Urothelium cell line (cell line): ENCODE results near the gene ZMYND11.
A peak's percentile ranks its signal among the peaks of the same experiment; 100 is the strongest.
"Not testable (repeated sequence)": the region's sequence is repeated elsewhere in the genome, so short reads cannot be mapped to it uniquely, and the experiment has no call there.

Experiments used
- DNase-seq: peaks from one replicate; pipeline ENCODE4 v3.0.0; 2011; ENCODE audit warnings: low spot score, mixed read lengths
- FAIRE-seq: peaks from 2 replicates; lab custom pipeline; 2011; peaks lifted over from hg19 to GRCh38; lab: Jason Lieb, UNC

The ZMYND11 gene

DNA sequence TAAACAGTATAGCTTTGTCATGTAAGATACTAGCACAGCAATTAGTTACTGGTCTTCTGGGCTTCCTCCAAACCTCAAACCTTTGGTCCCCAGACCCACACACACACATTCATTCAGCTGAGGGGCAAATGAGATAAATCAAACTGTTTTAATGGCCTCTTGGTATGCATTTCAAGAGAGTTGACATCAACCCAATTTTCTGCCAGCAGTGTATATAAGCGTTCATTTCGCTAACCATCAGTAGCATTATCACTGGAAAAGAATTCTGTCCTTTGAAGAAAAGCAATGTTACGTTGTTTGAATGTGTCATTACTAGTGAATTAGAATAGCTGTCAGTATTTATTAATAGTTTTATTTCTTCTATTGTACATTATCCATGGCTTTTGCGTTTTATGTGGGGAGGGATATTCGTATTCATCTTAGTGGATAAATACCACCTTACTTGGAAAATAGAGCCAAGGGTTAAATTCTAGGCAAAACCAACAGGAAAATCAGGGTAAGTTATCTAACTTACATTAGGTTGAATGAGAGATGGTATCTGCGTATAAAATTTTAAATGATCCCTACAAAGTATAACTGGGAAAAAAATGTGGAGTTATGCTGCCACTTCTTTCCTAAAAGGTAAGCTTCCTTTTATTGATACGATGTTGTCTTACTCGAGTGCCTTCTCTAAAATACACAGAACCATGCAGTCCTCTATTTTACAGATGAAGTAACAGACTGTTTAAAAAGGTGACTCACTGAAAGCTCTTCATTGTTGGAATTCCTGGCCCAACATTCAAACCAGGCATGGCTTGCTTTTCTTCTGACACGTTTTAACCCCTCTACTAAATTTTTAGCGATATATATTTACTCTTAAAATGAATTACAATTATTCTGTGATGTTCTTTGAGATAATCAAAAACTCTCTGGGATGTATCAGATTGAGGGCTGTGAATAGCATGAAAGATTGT is 2.0 kb upstream of the ZMYND11 start:
- no peak for FAIRE-seq
- peak; percentile 10 for DNase-seq

DNA sequence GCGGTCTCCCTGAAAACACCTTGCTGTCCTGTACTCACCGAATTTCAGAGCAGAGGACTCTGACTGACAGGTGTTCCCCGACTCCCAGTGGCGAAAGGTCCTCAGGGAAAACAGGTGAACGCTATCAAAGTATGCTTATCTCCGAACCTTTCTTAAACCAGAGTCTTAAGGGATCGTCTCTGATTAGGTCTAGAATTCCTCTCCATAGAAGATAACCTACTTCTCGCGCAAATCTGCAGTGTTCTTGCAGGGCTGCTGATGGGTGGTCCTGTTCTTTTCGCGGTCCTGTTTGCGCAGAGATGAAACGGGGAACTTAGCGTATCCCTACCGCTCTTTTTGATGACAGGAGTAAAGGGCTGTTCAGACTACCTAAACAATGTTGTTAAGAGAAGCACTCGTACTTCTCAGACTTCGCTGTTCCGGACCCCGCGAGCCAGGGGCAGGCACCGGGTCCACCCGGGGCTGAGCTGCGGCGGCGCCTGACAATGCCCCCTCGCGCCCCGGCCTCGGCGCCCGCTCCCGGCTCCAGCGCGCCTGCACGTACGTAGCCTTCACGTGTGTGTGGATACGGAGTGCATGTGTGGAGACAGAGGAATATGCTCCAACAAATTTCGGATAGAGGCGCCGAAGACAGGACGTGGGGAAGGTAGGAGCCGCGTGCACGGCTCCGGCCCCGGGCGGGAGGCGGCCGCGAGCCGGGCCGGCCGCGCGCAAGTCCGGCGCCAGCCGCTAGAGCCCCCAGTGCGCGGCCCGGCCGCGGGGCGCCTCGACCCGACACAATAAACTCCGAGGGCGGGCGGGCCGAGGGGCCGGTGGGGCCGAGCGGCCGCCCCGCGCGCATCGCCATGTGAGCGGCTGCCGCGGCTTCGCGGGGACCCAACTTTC is 766 bp upstream of the ZMYND11 start:
- DNase-seq (peak; percentile 18), FAIRE-seq (no peak)

- FAIRE-seq (no peak), DNase-seq (peak; percentile 17)
Measured at GRCh38 chr10:135601-136464, 578 bp downstream of the ZMYND11 start.

- no peak for FAIRE-seq
Measured at GRCh38 chr10:136465-136762, 1.2 kb downstream of the ZMYND11 start.

DNA sequence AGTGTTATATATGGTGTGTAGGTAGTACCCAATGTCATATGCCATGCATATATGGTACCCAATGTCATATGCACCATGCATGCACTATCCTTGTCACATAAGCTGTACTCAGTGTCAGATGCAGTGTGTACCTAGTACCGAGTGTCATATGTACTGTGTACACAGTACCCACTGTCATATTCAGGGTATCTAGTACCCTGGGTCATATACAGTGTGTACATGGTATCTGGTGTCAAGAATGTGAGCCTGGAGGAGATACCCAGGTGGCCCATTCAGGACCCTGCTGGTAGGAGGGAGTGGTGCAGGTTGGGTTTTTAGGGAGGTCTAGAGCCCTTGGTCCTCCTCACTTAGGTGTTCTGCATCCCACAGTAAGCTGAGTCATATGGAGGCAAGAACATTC is 1.8 kb downstream of the ZMYND11 start:
- FAIRE-seq = no peak
- no peak for DNase-seq

More at GRCh38 chr10:136465-136762, 1.2 kb downstream of the ZMYND11 start:
- DNase-seq = no peak

DNA sequence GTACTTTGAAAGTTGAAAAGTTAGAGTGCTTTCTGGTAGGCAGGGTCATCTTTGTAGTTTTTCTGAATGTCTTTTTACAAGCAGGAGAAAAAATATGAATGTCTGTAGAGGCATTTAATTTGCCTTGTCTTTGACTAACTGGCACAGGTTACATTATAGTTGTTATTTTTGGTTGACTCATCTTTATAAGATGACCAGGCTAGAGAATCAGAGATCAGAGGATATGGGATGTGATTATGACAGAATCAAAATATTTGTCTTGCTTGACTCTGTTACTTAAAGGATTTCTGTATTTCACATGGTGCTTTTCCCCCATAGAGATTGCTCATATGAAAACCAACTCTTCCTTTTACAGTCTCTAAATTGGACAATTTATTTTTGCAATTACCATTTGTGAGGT is 2.4 kb downstream of the ZMYND11 start:
- FAIRE-seq = no peak
- DNase-seq = no peak

- FAIRE-seq (no peak), DNase-seq (no peak)
Measured at GRCh38 chr10:142371-142770, 7.1 kb downstream of the ZMYND11 start.

DNA sequence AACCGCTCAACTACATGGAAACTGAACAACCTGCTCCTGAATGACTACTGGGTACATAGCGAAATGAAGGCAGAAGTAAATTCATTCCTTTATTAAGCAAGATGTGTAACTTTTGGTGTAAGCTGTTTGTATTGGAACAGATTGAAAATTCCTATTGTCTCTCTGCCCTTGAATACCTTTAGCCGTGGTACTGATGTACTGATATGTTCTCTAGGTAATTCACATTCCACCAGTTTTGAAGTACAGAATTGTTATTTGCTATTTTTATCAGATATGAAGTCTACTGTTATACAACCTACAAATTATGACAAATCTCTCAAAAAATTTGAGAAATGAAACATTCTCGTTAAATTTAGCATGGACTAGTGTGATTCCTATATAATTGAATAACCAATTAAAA is 17.7 kb downstream of the ZMYND11 start:
- no peak for FAIRE-seq
- no peak for DNase-seq

GRCh38 chr10:154348-154747 is 19.1 kb downstream of the ZMYND11 start:
- DNase-seq = no peak
- no peak for FAIRE-seq

GRCh38 chr10:167383-167782 is 32.1 kb downstream of the ZMYND11 start:
- no peak for DNase-seq
- FAIRE-seq = no peak

DNA sequence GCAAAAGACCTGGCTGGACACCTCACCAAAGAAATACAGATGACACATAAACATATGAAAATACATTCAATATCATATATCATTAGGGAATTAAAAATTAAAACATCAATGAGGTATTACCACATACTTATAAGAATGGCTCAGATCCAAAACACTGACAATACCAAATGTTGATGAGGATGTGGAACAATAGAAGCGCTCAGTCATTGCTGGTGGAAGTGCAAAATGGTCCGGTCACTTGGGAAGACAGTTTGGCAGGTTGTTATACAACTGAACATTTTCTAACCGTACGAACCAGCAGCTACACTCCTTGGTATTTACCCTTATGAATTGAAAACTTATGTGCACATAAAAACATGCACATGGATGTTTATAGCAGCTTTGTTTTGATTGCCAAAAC is 38.5 kb downstream of the ZMYND11 start:
- no peak for FAIRE-seq
- no peak for DNase-seq

- no peak for DNase-seq
- no peak for FAIRE-seq
Measured at GRCh38 chr10:176677-177076, 41.4 kb downstream of the ZMYND11 start.

DNA sequence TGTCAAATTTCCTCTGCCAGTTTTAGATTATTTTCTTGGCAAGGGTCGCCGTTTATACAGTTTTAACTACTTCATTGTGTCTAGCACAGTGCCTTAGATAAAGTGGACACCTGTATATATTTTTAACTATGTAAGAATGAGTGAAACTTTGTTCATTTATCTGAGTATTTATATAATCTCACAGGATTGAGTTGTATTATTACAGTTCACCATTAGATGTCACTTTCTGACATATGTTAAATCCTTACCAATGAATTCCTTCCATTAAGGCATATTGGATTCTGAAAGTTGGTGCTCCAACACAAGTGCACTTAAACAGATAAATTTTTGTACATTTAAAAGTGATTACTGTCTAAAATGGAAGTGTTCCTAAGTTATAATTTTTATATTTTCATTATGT is 43.0 kb downstream of the ZMYND11 start:
- no peak for FAIRE-seq
- DNase-seq = peak; percentile 1

DNA sequence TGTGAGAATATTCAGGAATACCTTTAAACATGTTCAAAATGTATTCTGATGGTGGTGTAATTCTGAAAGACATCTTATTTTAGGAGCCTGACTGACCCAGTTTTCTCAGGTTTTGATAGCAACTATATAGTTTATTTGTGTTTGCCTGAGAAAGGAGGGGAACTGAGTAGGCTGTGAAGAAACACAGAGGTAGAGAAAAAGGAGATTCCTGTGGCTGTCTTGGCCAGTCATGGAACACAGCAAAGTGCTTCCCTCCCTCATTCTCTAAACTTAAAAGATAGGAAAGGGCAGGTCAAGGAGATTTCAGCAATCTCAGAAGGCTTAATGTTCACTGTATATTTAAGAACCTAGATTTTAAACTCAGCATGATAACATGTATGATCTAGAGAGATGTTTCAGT is 43.5 kb downstream of the ZMYND11 start:
- FAIRE-seq = no peak

GRCh38 chr10:182441-183201 is 47.4 kb downstream of the ZMYND11 start:
- DNase-seq = no peak
- FAIRE-seq = no peak

More for the DNA sequence above, 43.5 kb downstream of the ZMYND11 start:
- DNase-seq = no peak

DNA sequence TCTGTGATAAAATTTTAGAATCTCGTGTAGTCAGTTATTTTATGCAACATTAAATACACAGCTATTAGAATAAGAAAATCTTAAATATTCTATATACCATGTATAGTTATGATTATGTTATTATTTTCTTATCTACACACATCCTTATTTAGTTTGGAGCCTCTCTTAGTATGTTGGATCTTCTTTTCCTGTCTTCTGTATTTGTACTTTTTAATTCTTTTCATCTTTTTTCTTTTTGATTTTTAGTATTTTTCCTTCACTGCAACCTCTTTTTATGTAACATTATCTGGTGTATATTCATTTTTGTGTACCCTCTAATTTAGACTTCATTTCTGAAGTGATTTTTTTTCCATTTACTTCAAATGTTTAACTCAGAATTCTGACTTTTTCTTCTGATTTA is 48.9 kb downstream of the ZMYND11 start:
- FAIRE-seq = no peak
- no peak for DNase-seq

GRCh38 chr10:184911-185310 is 49.7 kb downstream of the ZMYND11 start:
- no peak for FAIRE-seq
- DNase-seq = peak; percentile 0

DNA sequence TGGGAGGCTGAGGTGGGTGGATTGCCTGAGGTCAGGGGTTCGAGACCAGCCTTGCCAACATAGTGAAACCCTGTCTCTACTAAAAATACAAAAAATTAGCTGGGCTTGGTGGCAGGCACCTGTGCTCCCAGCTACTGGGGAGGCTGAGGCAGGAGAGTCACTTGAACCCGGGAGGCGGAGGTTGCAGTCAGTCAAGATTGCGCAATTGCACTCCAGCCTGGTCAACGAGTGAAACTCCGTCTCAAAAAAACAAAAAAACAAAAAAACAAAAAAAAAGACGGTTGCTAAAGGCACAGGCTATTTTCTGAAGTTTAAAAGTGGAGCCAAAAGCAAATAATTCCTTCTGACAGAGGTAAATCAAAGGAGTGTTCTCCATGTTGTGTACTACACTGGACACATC is 50.3 kb downstream of the ZMYND11 start:
- DNase-seq, FAIRE-seq: not testable (repeated sequence)

- FAIRE-seq = no peak
- DNase-seq = no peak
Measured at GRCh38 chr10:186911-187310, 51.7 kb downstream of the ZMYND11 start.

DNA sequence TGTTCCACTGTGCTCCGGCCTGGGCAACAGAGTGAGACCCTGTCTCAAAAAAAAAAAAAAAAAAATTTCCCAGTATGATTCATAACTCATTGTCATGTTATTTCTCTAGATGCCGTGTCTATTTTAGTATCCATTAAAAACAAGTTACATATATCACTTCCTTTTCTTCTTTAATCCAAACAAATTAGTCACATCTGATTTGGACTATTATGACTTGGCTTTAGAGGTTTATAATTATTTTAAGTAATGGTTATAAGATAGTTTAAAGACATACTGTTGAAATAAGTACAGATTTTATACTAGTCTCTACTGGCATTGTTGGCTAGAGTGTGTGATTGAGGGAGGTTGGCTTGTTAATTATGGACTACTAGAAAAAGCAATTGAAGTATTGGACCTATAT is 53.3 kb downstream of the ZMYND11 start:
- no peak for DNase-seq
- FAIRE-seq = no peak
